GM18870 (cell line): ENCODE results near the gene NFE2L2.
"Not testable (repeated sequence)": the region's sequence is repeated elsewhere in the genome, so short reads cannot be mapped to it uniquely, and the experiment has no call there.

Experiments used
- ATAC-seq: cut with Tn5 transposase; IDR thresholded peaks from one replicate; pipeline ENCODE4 v1.9.1; 2021; ENCODE audit warnings: moderate library complexity; ENCODE audit not compliant: unreplicated experiment

Gene NFE2L2

GRCh38 chr2:177239932-177240630, 24.4 kb downstream of the NFE2L2 start:
- ATAC-seq, result peak; percentile 47

GRCh38 chr2:177239053-177239452, 25.5 kb downstream of the NFE2L2 start:
- ATAC-seq, result no peak

- no peak for ATAC-seq
Observed at GRCh38 chr2:177237932-177238331, 26.6 kb downstream of the NFE2L2 start.

GRCh38 chr2:177235855-177236437, 28.6 kb downstream of the NFE2L2 start:
- no peak for ATAC-seq

DNA sequence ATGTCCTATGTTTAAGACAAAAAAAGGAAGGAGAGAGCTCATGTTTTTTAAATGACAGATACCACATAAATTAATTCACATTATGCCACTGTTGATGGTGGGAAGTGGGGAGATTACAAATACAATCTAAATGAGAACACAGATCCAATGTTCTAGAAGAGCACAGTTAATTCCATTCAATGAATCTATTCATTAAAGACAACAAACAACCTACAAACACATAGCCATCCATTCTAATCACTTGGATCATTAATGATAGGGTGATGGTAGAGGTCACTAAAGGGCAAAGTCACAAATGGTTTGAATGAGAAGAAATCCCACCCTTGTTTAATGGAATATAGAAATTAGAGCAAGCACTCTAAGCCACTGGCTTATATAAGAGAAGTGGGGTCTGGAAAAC, 30.3 kb downstream of the NFE2L2 start:
- ATAC-seq, result no peak

DNA sequence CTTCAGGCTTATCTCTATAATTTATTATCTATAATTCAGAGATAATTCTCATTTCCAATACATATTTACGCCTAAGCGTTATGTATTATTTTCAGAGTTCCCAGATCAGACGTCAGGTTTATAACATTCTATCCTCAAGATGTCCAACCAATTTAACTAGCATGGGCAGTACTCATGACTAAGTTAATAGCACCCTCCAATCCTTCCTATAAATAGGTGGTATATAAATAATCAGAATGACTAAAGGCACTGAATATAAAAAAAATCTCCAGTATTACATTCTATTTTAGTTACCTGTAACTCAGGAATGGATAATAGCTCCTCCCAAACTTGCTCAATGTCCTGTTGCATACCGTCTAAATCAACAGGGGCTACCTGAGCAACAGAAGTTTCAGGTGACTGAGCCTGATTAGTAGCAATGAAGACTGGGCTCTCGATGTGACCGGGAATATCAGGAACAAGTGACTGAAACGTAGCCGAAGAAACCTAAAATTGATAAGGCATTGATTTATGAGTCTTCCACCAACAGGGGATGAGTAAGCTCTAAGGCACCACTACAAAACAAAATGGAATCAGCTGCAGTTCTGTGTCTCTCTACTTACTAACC, 32.3 kb downstream of the NFE2L2 start:
- ATAC-seq, result no peak

GRCh38 chr2:177231270-177231669, 33.3 kb downstream of the NFE2L2 start:
- ATAC-seq, result no peak

GRCh38 chr2:177229442-177230242, 34.9 kb downstream of the NFE2L2 start:
- ATAC-seq, result no peak

- no peak for ATAC-seq
Observed at GRCh38 chr2:177225965-177226360, 38.6 kb downstream of the NFE2L2 start.

DNA sequence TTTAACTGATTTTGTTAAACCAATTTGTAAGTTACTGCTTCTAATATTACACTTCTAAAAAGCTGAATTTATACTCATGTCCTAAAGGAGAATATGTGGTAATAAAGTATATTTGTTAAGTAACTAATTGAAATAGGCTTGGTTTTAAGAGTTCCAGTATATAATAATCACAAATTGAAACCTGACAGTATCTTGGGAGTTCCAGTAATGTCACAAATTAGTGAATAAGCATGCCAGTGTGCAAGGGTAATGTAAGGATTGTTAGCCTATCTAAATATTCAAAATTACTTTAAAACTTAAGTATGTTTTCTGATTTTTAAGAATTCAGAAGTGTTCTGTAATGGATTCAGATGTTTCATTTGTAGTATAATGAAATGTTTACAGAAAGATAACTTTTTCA, 41.1 kb downstream of the NFE2L2 start:
- ATAC-seq, result not testable (repeated sequence)

- no peak for ATAC-seq
Observed at GRCh38 chr2:177221970-177222369, 42.6 kb downstream of the NFE2L2 start.

GRCh38 chr2:177221534-177221933, 43.0 kb downstream of the NFE2L2 start:
- no peak for ATAC-seq

- not testable (repeated sequence) for ATAC-seq
Observed at GRCh38 chr2:177219787-177220186, 44.7 kb downstream of the NFE2L2 start.

DNA sequence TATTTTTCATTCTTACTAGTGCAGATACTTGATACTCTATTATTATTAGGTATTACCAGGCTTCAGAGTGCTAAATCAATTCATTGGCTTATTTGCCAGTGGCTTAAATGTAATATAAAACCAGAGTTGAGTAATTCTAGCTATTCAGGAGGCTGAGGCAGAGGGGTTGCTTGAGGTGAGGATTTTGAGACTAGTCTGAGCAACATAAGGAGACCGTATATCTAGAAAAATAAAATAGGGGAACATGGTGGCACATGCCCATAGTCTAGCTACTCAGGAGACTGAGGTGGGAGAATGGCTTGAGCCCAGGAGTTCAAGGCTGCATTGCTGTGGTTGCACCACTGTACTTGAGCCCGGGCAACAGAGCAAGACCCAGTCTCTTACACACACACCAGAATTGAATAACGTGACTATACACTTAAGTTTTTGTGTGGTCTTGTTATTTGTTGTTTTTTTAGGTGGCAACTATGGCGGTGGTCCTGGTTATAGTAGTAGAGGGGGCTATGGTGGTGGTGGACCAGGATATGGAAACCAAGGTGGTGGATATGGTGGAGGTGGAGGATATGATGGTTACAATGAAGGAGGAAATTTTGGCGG, 47.2 kb downstream of the NFE2L2 start:
- ATAC-seq, result no peak

DNA sequence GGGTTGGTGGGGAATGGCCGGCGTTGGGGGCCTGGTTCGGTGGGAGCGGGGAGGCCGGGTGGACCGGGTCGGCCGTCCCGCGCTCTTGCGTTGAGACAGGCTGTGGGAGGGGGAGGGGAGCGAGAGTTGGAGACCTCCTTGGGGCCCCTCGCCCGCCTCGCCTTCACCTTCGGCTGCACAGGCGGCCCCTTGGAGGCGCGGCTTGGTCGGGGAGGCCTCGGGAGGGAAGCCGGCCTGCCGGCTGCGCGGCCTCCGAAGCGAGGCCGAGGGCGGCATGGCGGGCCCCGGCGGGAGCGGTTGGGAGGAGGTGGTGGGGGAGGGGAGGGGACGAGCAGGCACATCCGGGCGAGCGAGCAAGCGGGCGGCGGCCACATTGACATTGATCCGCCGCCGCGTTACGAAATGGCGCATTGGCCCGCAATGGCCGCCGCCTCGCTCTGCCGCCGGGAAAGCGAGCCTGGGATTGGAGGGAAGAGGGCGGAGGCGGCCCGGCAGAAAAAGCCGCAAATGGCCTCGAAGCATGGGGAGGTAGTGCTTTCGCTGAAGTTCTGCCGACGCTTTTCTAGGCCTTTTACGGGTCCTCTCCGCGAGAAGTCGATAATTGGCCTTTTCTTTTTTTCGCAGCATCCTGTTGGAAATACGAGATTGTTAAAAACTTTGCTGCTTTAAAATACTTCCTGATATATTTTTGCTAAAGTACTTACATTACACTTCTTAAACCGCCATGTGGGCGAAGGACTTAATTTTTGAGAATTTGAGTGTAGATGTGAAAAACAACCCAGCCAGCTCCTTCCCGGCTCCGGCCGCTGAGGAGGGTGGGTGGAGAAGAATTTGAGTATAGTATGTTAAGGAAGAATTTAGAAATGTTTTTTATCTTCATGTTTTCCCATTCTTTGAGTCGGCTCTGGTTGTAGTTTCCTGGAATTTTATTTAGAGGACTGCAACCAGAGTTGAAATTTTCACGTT, 51.4 kb downstream of the NFE2L2 start:
- peak; percentile 41 for ATAC-seq

GRCh38 chr2:177212106-177212890, 52.2 kb downstream of the NFE2L2 start, which contains the start of gene HNRNPA3:
Gene HNRNPA3 (plus strand): TSS chr2:177212794. CDS start chr2:177212800, 6 bp downstream.
- ATAC-seq, result peak; percentile 77

- ATAC-seq, result no peak
Observed at GRCh38 chr2:177211576-177212105, 52.9 kb downstream of the NFE2L2 start.

DNA sequence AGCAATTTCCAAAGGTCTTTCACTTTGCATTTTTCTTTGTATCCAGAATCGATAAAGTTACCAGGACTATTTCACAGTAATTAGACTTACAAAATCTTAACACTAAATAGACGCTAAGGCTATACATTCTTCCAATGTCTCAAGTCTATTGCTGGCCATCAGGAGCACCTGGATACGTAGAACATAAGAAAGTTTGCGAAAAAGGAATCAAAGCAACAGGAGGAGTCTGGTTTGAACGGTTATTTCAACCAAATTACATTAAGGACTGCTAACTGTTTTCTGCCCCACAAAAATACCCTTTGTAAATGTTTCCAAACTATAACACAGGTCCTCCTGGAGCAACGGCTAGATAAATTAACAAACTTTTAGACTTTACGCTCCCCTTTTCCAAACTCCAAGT, 53.4 kb downstream of the NFE2L2 start:
- ATAC-seq, result no peak

DNA sequence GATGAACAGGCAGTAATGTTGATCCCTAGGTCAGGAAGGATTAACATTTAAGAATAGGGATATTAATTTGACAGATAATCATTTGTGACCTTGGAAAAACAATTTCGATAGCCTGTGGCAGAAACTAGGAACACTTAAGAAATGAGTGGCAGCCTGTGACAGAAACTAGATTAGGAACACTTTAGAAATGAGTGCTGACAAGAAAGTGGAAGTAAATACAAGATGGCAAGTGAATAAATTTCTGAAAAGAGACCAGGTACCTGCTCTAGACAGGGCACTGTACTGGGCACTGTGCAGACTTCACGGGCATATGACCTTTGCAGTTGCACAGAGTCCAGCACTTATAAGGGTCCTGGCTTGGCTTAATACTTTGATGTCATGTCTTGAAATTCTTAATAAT, 57.4 kb downstream of the NFE2L2 start:
- peak; percentile 81 for ATAC-seq
